Tibial nerve (tissue), 3 donors: ENCODE measurements around the gene ABLIM3.

ENCODE experiments used
- POLR2A ChIP-seq, 2 donors: fragments of 450-650 bp; IDR thresholded peaks; one replicate each; pipeline ENCODE4 v1.6.1; 2017; ENCODE audit warnings: antibody characterized with exemption in 2 of 2, mild to moderate bottlenecking in 2 of 2, moderate library complexity in 2 of 2
- TF ChIP-seq, protein P1 (sequence below), 5 experiments: fragments of 200-600 bp in 3 of 5; fragments of 450-650 bp in 2 of 5; sonication (generic) in 3 of 5; IDR thresholded peaks; one replicate each; pipeline ENCODE4 v1.5.1; 2016 to 2019; ENCODE audit warnings: antibody characterized with exemption in 5 of 5, mild to moderate bottlenecking in 3 of 5, moderate library complexity in 2 of 5

DNA sequence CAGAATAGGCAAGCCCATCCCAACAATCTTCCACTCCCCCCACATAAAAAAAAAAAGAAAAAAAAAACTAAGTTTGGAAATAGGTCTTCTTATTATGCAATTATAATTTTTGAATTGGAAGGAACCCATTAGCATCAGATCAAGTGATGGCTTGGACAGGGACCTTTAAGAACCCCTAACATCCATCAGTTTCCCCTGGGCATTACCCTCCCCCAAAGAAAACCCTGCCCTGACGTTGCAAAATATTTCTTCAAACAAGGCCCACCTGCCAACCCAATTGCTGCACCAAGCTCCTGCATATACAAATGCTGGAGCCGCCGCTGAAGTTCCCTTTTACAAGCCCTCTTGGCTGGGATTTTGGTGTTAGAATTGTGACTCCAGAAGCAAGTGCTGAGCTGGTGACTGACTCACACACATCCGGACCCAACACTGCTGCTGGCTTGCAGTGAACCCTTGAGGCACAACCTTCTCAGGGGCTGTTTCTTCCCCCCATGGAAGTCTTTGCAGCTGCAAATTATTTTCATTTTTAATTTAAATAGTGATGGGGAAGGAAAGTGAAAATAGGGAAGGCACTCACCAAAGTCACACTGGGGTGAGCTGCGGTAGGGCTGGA is 74.3 kb downstream of the ABLIM3 start:
- TF ChIP-seq, protein P1, sequence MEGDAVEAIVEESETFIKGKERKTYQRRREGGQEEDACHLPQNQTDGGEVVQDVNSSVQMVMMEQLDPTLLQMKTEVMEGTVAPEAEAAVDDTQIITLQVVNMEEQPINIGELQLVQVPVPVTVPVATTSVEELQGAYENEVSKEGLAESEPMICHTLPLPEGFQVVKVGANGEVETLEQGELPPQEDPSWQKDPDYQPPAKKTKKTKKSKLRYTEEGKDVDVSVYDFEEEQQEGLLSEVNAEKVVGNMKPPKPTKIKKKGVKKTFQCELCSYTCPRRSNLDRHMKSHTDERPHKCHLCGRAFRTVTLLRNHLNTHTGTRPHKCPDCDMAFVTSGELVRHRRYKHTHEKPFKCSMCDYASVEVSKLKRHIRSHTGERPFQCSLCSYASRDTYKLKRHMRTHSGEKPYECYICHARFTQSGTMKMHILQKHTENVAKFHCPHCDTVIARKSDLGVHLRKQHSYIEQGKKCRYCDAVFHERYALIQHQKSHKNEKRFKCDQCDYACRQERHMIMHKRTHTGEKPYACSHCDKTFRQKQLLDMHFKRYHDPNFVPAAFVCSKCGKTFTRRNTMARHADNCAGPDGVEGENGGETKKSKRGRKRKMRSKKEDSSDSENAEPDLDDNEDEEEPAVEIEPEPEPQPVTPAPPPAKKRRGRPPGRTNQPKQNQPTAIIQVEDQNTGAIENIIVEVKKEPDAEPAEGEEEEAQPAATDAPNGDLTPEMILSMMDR (IDR thresholded peaks at IDR 0.05) = no peak
- TF ChIP-seq POLR2A (IDR thresholded peaks at IDR 0.05) = no peak
